Measurements from ENCODE around the gene GPR89A.
A peak's percentile ranks its signal among the peaks of the same experiment; 100 is the strongest.
"Not testable (repeated sequence)": the region's sequence is repeated elsewhere in the genome, so short reads cannot be mapped to it uniquely, and the experiment has no call there.

GPR89A gene

DNA sequence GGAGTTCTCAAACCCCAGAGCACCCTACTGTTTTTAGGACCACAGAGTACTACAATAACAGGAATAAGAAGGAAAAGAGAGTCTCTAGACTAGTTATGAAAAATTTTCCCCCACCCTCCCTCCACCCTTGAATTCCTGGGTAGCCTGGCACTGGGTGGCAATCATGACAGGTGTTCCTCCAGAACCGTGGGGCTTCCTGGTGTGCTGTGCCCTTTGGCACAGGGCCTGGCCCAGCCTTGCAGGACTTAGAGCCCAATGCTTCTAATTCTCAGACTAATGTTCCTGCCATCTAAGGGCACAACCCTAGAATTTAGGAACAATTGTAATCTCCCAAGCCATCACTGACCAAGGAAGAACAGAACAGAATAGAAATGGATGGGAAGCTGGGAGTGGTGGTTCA lies 110.0 kb downstream of the GPR89A start:
- no peak for DNase-seq (ENCODE audit: low spot score)
- TF ChIP-seq, protein P1, sequence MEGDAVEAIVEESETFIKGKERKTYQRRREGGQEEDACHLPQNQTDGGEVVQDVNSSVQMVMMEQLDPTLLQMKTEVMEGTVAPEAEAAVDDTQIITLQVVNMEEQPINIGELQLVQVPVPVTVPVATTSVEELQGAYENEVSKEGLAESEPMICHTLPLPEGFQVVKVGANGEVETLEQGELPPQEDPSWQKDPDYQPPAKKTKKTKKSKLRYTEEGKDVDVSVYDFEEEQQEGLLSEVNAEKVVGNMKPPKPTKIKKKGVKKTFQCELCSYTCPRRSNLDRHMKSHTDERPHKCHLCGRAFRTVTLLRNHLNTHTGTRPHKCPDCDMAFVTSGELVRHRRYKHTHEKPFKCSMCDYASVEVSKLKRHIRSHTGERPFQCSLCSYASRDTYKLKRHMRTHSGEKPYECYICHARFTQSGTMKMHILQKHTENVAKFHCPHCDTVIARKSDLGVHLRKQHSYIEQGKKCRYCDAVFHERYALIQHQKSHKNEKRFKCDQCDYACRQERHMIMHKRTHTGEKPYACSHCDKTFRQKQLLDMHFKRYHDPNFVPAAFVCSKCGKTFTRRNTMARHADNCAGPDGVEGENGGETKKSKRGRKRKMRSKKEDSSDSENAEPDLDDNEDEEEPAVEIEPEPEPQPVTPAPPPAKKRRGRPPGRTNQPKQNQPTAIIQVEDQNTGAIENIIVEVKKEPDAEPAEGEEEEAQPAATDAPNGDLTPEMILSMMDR (IDR thresholded peaks at IDR 0.05; ENCODE audit: extremely low read depth, missing control alignments) = no peak

DNA sequence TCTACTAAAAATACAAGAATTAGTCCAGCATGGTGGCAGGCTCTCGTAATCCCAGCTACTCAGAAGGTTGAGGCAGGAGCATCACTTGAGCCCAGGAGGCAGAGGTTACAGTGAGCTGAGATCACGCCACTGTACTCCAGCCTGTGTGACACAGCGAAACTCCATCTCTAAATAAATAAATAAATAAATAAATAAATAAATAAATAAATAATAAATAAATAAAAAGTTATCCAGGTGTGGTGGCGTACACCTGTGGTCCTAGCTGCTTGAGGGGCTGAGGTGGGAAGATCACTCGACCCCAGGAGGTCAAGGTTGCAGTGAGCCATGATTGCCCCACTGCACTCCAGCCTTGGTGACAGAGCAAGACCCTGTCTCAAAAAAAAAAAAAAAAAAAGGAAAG lies 110.7 kb downstream of the GPR89A start:
- DNase-seq (ENCODE audit: low spot score) = not testable (repeated sequence)

GRCh38 chr1:145719230-145720079 lies 111.7 kb downstream of the GPR89A start, which contains the start of gene CD160:
CD160 (plus strand) TSS chr1:145719499; CDS start chr1:145728328, 8,829 bp downstream.
- TF ChIP-seq, protein P1 (IDR thresholded peaks at IDR 0.05; ENCODE audit: extremely low read depth, missing control alignments) = no peak
- peak; percentile 47 for DNase-seq (ENCODE audit: low spot score)

Data from GM20000 (cell line).